HT1080 (cell line): Measurements from ENCODE around the gene TECPR2. TPM values are rescaled to one million over a fixed set of nuclear protein-coding genes. Genes with fewer than 3 reads are reported as not detected.

Experiments used
- DNase-seq: peaks from one replicate; pipeline ENCODE4 v3.0.0-alpha.2; 2015; ENCODE audit warnings: low read depth
- total RNA-seq: library from RNA; depleted of rRNA; stranded (reverse); fragments of >200 nt; shearing (Covaris generic); gene quantifications from 2 replicates; pipeline ENCODE4 v1.2.3, GENCODE V29; 2014

The TECPR2 gene
- total RNA-seq, 1 experiment from 2014 or later: 9.0 TPM

- DNase-seq: no peak
Observed at GRCh38 chr14:102424923-102425322, 62.2 kb downstream of the TECPR2 start.

- no peak for DNase-seq
Observed at GRCh38 chr14:102426796-102427195, 64.1 kb downstream of the TECPR2 start.

- no peak for DNase-seq
Observed at GRCh38 chr14:102427642-102428041, 64.9 kb downstream of the TECPR2 start.

DNA sequence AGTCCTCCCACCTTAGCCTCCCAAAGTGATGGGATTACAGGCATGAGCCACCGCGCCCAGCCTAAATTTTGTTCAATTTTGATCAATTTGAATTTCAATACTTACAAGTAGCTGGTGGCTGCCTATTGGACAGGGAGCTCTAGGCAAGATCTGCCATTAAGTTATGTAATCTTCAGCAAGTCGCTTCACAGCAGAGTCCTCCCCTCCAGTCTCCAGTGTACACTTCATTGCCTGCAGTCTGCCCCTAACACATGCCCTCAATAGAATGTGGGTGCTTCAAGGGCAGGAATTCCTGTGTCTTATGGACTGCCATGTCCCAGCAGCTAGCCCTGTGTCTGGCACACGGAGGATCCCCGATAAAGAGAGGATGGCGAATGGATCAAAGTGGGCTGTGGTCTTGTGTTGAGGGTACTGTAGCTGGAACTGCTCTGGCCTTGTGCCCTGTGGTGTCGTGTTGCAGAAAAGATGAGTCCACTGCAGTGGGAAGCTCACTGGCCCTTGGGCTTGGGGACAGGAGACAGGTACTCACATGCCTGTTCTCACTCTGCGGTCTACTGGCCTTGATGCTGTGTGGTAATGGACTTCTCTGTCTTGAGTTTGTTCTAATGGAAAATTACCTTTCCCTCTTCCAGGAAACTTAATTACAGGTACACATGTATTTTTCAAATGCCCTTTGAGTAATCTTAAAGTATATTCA, 67.6 kb downstream of the TECPR2 start:
- no peak for DNase-seq

DNA sequence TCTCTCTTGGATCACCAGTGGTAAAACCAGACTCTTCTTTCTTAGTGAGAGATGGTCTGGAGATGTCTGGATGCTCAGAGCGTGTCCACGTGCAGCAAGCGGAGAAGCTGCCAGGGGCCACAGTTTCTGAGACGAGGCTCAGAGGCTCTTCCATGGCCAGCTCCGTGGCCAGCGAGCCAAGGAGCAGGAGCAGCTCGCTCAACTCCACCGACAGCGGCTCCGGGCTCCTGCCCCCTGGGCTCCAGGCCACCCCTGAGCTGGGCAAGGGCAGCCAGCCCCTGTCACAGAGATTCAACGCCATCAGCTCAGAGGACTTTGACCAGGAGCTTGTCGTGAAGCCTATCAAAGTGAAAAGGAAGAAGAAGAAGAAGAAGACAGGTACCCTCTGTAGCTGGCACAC, 69.0 kb downstream of the TECPR2 start:
- no peak for DNase-seq

GRCh38 chr14:102434647-102435175, 72.0 kb downstream of the TECPR2 start:
- DNase-seq: no peak

- peak; percentile 59 for DNase-seq
Observed at GRCh38 chr14:102437997-102438915, 75.5 kb downstream of the TECPR2 start.

GRCh38 chr14:102439556-102439955, 76.8 kb downstream of the TECPR2 start:
- no peak for DNase-seq

DNA sequence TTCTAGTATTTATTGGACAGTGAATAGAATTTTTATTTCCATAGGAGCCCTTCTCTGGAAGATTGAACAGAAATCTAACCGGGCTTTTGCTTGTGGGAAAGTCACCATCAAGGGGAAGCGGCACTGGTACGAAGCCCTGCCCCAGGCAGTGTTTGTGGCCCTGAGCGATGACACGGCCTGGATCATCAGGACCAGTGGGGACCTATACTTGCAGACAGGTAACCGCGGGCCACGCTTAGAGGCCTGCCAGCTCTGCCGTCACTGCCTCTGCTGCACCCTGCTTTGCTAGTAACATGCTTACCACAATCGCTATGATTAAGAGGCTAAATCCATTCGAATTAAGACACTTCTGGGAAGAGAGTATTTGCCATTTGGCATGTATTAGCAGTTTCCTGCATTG, 77.7 kb downstream of the TECPR2 start:
- no peak for DNase-seq

DNA sequence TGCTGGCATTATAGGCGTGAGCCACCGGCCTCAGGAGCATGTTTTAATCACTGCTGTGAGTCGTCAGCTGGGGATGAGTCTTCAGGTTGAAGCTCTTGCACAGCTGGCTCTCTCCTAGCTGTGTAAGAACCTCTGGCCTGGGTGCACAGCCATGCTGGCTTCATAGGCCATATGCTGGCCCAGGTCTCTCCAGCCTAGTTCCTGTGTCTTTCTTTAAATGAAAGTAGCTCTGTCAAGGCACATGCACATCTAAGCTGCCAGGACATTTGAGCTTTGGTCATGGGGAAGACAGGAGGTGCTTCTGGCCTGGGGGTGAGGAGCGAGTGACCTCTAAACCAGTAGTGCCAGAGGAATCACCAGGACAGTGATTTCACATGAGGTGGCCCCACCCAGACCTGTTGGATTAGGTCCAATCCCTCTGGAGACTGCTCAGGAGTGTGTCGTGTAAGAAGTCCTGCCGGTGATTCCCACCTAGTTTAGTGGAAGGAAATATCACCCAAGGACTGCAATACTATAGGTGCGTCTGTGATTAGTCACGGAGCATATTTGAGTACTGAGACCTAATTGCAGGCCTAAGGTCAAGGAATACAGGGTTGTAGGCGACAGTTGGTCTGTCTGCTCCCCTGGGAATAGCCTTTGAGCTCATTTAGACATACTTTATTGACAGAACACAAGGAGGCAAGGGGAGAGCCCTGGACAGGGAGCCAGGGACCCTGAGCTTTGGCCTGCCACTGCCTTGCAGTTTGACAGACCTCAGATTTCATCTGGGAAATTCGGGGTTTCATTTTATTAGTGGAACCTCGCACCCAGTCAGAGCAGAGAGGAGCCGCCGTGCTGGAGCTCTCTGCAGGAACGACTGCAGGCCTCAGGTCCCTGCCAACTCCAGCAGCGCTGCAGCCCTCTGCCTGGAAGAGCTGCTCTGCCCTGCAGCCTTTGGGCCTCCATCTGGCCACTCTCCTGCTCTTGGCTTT, 79.8 kb downstream of the TECPR2 start:
- DNase-seq: no peak

DNA sequence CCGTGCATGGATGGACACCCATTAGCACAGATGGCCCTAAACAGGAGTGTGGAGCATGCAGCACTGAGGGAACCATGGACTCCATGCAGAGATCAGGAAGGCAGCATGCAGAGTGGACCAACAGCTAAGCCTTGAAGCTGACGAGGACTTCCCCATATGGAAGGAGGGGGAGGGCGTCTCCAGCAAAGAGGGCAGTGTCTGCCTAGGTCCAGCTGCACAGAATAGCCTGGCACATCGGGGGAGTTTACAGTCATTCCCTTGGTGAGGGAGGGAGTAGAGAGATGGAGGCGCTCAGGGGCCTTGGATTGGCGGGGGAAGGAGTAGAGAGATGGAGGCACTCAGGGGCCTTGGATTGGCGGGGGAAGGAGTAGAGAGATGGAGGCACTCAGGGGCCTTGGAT, 82.3 kb downstream of the TECPR2 start:
- no peak for DNase-seq

- no peak for DNase-seq
Observed at GRCh38 chr14:102445641-102446040, 82.9 kb downstream of the TECPR2 start.

DNA sequence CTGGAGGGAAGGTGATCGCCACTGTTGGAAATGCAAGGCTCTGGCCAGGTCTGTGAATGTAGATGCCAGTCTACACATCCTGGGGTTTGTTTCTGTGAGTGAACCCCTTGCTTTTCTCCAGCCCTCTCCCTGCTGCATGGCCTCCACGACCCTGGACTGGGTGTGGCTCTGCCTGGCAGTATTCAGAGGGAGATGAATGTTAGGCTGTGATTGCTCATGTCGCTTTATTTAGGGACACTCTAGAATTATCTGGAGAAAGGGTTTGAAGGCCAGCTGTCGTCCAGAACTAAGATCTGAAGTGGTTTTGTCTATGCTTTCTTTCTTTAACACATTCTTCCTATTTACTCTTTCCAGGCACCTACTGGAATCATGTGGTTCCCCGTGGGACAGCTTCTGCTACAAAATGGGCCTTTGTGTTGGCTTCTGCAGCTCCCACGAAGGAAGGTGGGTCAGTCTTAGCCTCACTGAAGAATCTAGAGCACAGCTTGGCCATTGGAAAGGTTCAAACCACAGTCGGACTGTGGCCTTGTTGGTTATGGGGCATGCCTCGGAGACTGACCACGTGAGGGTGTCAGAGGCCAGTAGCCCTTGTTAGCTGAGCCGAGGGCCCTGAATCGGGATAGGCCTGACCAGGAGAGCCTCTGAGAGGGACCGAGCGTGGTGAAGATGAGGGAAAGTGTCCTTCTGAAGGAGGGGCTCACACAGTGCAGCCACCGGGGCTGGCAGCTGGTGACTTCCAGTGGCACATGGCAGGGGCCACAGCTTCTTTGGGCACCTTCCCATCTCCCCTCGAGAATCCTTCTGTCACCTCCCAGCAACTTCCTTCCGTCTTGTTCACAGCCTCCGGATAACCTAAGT, 87.7 kb downstream of the TECPR2 start:
- DNase-seq: no peak

- no peak for DNase-seq
Observed at GRCh38 chr14:102451064-102451352, 88.3 kb downstream of the TECPR2 start.

- DNase-seq: no peak
Observed at GRCh38 chr14:102452302-102452701, 89.6 kb downstream of the TECPR2 start.

DNA sequence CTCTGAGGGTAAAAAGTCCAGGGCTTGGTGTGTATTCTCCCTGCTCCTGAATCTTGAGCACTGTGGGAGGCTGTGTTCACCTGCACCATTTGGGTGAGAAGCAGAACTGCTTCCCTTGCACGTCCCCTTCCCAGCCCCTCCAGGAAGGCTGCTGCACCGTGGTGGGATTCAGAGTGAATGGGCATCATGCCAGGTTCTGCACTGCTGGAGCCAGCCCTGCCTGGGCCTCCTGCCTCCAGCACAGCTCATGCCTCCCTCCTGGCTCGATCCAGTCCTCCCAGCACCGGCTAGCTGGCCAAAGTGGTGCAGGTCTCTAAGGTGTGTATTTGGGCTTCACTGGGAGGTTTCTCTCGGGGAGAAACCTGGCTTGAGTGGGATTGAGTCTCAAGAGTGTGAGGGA, 92.0 kb downstream of the TECPR2 start:
- no peak for DNase-seq

DNA sequence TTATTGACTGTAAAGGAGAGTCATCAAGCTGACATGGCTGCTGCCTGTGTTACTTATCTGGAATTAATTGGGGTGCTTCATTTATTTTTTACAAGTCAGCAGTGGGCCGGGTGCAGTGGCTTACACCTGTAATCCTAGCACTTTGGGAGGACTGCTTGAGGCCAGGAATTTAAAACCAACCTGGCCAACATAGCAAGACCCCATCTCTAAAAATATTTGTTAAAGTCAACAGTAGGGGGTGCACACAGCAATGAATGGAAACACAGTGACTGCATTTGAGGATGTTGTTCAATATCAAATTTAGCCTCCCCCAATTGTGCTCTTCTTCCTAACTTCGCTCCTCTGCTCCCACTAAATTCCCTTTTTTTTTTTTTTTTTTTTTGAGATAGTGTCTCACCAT, 94.8 kb downstream of the TECPR2 start:
- no peak for DNase-seq

DNA sequence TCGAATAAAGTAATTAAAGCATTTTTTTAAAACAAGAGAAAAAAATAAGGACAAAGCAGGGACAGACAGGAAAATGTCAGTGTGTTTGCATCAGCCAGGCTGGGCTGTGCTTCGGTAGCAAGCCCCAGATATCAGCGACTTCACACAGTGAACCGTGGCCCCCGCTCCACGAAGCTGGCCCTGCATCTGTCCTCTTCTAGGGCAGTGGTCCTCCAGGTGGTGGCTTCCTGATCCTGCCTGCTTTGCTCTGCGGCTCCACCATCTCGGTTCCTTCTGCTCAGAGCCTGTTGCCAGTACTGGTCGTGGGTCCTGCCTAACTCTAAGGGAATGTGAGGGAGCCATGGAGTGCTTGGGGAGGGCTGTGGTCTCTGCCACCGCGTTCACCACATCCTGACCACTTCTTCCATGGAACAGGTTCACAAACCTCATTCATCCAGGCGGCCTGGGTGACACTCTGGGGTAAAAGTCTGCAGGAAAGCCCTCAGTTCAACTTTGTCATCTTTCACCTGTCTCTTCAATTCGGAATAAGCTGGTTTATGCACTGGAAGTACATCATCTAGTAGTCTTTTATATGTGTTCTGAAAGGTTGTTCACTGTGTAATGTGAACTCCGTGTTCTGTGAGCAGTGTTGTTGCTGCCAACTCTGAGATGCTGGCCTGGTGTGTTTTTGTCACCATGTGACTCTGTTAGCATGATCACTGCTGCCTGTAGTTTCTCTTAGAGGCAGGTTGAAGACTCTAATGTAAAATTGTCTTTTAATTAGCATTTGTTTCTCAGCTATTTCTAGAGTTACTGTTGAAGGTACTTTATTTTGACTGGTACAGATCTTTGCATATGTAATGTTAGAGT, 99.0 kb downstream of the TECPR2 start:
- DNase-seq: no peak

DNA sequence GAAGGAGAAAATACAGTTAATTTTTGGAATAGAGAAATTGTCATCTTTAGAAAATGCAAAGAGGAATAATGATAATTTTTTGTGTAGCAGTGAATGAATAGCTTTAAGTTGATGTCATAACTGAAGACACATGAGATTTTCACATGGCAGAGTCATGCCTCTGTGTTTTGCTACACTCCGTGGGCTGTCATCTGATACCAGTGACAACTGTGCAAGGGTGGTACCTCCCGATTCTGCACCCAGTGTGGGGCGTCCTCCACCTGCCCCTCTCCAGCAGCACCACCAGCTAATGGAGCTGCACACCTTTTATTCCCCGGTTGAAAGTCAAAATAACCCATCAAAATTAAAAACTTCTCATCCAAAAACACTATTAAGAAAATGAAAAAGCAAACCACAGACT, 99.7 kb downstream of the TECPR2 start:
- no peak for DNase-seq

DNA sequence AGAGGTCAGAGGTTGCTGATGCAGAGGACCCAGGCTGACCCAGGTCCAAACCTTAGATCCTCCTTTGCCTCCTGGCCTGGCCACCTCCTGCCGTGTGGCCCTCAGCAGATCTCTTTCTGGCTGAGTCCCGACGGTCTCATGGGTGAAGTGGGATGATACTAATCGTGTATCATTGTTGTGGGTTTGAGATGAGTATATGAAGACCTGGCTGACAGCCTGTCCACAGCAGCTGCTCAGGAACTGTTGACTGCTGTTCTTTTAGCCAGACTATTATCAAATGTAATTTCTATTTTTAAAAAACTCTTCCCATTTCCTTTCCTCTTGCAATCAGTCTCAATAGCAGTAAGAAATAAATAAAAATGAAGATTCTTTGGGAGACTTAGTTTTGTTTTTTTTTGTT, 101.3 kb downstream of the TECPR2 start:
- DNase-seq: no peak
